ENCODE results near the gene SCN7A. TPM values are rescaled to one million over a fixed set of nuclear protein-coding genes. Genes with fewer than 3 reads are reported as not detected.

SCN7A gene
- total RNA-seq = under 0.01 and 0.32 TPM in 2 replicates

DNA sequence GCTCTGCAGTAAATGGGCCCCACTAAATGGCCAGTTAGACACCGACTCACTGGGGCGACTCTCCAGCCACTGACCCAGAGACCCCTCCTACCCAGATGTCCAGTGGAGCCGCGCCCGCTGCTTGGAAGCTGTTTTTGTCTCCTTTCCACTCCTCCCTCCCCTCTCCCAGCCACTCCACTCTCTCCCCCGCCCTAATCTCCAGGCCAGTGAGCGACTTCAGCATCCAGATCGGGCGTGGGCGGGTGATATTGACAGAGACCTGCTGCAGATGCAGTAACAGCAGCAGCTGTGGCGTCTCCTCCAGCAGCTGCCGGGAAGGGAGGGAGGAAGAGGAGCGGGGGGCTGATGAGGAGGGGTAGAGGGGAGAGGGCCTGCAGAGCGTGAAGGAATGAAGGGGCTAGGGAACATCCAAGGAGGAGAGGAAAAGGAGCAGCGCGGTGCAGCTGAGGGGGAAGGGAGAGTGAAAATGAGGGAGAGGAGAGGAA is at the start of gene SCN7A:
Gene SCN7A, minus strand, starts transcription at position 110 of the 485 bp plus-strand sequence. CDS start 16,553 bp downstream, outside the sequence.
- peak; percentile 27 for DNase-seq (ENCODE audit: low read depth)
- H3K4me3 ChIP-seq (ENCODE audit: low read depth, low read length) = no peak within 1 kb of the TSS

DNA sequence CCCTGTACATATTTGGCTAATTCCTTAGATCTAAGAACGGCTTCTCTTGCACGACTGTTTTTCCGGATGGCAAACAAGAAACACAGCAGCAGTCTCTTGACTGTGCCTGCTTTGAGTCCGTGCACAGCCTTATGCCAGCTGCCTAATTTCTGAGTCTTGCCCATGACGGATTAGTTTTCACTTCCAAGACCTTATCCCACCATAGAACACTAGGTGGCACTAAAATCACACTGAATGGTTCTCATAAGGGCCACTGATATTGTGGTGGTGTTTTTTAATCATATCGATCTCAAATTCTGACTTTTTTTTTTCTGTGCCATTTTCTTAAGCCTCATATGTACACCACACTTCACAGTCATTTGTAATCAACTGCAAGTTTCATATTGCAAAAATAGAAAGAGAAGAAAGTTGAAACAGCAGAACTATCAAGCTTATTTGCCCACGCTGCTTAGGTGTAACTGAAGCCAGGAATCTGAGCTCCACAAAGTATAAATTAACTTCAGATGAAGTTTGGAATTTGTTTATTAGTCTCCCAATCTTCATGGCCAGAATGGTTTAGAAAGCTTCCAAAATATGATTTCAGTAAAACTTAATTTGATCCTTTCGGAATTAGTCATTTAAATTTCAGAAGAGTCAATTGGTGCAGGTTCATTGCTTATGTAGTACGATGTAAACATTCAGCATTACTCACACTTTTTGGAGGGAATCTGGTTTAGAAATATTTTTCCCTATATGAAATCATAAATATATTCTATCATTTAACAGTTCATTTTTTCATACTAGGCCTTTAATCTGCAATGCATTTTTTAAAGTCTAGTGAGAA is 45.5 kb upstream of the SCN7A start:
- H3K4me3 ChIP-seq (ENCODE audit: low read depth, low read length) = no peak overlapping the region
- DNase-seq (ENCODE audit: low read depth) = peak; percentile 64
- TF ChIP-seq, protein P1, sequence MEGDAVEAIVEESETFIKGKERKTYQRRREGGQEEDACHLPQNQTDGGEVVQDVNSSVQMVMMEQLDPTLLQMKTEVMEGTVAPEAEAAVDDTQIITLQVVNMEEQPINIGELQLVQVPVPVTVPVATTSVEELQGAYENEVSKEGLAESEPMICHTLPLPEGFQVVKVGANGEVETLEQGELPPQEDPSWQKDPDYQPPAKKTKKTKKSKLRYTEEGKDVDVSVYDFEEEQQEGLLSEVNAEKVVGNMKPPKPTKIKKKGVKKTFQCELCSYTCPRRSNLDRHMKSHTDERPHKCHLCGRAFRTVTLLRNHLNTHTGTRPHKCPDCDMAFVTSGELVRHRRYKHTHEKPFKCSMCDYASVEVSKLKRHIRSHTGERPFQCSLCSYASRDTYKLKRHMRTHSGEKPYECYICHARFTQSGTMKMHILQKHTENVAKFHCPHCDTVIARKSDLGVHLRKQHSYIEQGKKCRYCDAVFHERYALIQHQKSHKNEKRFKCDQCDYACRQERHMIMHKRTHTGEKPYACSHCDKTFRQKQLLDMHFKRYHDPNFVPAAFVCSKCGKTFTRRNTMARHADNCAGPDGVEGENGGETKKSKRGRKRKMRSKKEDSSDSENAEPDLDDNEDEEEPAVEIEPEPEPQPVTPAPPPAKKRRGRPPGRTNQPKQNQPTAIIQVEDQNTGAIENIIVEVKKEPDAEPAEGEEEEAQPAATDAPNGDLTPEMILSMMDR (IDR thresholded peaks at IDR 0.05; ENCODE audit: insufficient read depth, low read depth, low read length) = peak; percentile 82

More for the DNA sequence above, at the start of gene SCN7A:
- TF ChIP-seq, protein P1 (IDR thresholded peaks at IDR 0.05; ENCODE audit: insufficient read depth, low read depth, low read length) = no peak

DNA sequence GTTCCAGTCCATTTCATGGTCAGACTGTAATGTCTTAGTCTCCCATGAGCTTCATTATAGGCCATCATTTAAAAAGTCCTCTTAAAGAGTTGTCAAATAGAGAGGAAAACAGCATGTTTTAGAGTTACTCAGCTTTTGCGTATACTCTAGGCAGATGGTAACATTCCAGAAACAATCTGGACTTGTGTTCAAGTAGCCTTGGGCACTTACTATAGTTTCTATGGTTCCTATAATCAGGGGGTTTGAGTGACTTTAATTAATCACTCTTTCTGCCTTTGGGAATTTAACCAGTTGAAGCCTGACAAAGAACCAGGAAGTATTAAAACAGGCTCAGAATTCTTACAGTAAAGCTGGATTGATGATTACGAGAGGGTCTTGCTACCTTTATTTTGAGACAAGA is 42.1 kb upstream of the SCN7A start:
- no peak for DNase-seq (ENCODE audit: low read depth)
- TF ChIP-seq, protein P1 (IDR thresholded peaks at IDR 0.05; ENCODE audit: insufficient read depth, low read depth, low read length) = no peak
- no peak overlapping the region for H3K4me3 ChIP-seq (ENCODE audit: low read depth, low read length)

DNA sequence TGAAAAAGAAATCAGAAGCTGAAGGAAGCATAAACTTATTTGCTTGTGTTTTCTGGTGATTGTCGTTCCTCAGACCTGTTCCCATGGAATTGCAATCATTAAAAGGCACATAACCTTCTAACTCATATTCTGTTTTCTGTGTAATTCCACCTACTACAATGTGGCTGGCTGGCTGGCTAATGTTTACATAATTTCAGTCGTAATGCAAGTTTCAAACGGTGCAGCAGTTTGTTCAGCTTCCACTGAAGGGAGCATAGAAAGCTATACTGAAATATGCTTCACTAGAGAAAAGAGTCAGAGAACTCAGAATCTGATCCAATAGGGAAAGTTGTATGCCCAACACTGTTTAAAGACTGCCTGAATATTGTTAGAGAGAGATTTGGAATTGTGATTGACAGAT is 27.1 kb upstream of the SCN7A start:
- TF ChIP-seq, protein P1 (IDR thresholded peaks at IDR 0.05; ENCODE audit: insufficient read depth, low read depth, low read length) = no peak
- no peak overlapping the region for H3K4me3 ChIP-seq (ENCODE audit: low read depth, low read length)
- DNase-seq (ENCODE audit: low read depth) = no peak

DNA sequence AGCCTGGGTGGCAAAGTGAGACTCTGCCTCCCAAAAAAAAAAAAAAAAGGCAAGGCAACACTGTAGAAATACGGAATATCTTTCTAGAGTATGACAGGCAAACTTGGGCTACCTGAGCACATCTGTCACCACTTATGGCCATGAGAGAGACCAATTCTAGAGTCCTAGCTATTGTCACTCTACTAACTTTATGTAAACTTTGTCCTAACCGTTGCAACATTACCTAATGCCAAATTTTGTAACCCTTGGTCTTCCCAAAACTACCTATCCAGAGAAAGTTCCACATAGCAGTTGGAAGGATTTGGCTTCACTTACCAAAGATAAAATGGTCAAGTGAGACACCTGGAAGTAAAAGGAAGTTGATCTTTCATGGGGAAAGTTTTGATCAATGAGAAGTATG is 26.6 kb upstream of the SCN7A start:
- TF ChIP-seq, protein P1 (IDR thresholded peaks at IDR 0.05; ENCODE audit: insufficient read depth, low read depth, low read length) = no peak
- no peak overlapping the region for H3K4me3 ChIP-seq (ENCODE audit: low read depth, low read length)
- DNase-seq (ENCODE audit: low read depth) = no peak

DNA sequence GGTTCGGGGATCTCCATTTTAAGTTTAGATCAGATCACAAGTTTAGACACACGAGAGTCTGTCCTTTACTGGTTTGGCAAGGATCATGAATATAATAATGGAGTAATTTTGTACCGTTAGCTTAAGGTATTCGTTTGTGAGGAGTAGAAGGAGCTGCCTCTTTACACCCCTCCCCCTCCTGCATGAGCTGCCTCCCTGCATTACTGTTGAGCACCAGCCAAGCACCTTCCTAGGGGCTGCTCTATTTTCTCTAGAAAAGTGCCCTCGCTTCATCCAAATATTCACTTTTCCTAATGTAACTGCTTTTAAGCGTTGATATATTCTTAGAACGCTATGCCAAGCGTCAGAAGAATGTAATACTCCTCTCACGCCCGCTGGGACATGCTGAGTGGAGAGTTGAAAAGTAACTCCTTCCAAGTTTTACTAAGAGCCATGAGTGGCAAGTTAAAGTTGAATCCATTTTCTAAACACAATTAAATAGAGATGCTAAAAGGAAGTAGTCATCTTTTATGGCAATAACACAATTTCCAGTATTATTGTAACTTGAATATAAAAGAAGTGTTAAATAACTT is 25.4 kb upstream of the SCN7A start:
- TF ChIP-seq, protein P1 (IDR thresholded peaks at IDR 0.05; ENCODE audit: insufficient read depth, low read depth, low read length) = no peak
- H3K4me3 ChIP-seq (ENCODE audit: low read depth, low read length) = no peak overlapping the region
- no peak for DNase-seq (ENCODE audit: low read depth)
